ENCODE data around the gene PSMB5.

DNA sequence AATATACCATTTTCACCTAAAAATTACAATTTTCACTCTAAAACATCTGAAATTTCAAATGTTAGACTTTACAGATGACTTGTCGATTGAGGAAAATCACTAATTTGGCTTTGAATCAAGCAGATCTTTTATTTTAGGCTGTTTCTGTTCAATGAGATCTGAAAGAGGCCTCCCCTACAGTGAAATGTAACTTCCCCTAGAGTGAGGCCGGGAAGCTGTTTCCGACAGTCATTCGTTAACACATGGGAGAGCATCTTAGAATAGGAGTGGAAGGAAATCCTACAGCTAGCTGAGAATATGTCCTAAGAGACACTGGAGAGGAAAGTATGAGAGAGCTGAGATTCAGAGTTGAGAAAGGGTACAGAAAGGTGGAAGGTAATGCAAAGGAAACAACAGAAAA lies 19.1 kb downstream of the PSMB5 start:
- TF ChIP-seq, protein P1, sequence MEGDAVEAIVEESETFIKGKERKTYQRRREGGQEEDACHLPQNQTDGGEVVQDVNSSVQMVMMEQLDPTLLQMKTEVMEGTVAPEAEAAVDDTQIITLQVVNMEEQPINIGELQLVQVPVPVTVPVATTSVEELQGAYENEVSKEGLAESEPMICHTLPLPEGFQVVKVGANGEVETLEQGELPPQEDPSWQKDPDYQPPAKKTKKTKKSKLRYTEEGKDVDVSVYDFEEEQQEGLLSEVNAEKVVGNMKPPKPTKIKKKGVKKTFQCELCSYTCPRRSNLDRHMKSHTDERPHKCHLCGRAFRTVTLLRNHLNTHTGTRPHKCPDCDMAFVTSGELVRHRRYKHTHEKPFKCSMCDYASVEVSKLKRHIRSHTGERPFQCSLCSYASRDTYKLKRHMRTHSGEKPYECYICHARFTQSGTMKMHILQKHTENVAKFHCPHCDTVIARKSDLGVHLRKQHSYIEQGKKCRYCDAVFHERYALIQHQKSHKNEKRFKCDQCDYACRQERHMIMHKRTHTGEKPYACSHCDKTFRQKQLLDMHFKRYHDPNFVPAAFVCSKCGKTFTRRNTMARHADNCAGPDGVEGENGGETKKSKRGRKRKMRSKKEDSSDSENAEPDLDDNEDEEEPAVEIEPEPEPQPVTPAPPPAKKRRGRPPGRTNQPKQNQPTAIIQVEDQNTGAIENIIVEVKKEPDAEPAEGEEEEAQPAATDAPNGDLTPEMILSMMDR (IDR thresholded peaks at IDR 0.05; ENCODE audit: poor library complexity, severe bottlenecking): no peak
- TF ChIP-seq EZH2 (IDR thresholded peaks at IDR 0.05; ENCODE audit: borderline replicate concordance, insufficient read depth, low read length, poor library complexity, severe bottlenecking) (no peak), POLR2AphosphoS5 (IDR thresholded peaks at IDR 0.05) (no peak), SMC3 (conservative IDR thresholded peaks at IDR 0.05; ENCODE audit: poor library complexity) (no peak), EP300 (conservative IDR thresholded peaks at IDR 0.05; ENCODE audit: poor library complexity, severe bottlenecking) (no peak), MXI1 (conservative IDR thresholded peaks at IDR 0.05; ENCODE audit: poor library complexity, severe bottlenecking) (no peak), RAD21 (conservative IDR thresholded peaks at IDR 0.05) (no peak)
- TF ChIP-seq, protein P2, sequence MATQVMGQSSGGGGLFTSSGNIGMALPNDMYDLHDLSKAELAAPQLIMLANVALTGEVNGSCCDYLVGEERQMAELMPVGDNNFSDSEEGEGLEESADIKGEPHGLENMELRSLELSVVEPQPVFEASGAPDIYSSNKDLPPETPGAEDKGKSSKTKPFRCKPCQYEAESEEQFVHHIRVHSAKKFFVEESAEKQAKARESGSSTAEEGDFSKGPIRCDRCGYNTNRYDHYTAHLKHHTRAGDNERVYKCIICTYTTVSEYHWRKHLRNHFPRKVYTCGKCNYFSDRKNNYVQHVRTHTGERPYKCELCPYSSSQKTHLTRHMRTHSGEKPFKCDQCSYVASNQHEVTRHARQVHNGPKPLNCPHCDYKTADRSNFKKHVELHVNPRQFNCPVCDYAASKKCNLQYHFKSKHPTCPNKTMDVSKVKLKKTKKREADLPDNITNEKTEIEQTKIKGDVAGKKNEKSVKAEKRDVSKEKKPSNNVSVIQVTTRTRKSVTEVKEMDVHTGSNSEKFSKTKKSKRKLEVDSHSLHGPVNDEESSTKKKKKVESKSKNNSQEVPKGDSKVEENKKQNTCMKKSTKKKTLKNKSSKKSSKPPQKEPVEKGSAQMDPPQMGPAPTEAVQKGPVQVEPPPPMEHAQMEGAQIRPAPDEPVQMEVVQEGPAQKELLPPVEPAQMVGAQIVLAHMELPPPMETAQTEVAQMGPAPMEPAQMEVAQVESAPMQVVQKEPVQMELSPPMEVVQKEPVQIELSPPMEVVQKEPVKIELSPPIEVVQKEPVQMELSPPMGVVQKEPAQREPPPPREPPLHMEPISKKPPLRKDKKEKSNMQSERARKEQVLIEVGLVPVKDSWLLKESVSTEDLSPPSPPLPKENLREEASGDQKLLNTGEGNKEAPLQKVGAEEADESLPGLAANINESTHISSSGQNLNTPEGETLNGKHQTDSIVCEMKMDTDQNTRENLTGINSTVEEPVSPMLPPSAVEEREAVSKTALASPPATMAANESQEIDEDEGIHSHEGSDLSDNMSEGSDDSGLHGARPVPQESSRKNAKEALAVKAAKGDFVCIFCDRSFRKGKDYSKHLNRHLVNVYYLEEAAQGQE (IDR thresholded peaks at IDR 0.05; ENCODE audit: borderline replicate concordance): no peak
